SK-N-SH treated with all-trans-retinoic acid at 6 μM for 48 hours (cell line): ENCODE data around the gene FARS2.

Experiments
- CSDC2 ChIP-seq: fragments of 250-450 bp; sonication (Bioruptor Pico); IDR thresholded peaks from 2 replicates; pipeline ENCODE4 v1.5.0; 2020; ENCODE audit warnings: mild to moderate bottlenecking, moderate library complexity
- OSR1 ChIP-seq: fragments of 250-450 bp; sonication (Bioruptor Pico); IDR thresholded peaks from 2 replicates; pipeline ENCODE4 v1.8.0; 2022; ENCODE audit warnings: moderate library complexity, mild to moderate bottlenecking, inconsistent platforms
- PATZ1 ChIP-seq: fragments of 250-450 bp; sonication (Bioruptor Pico); IDR thresholded peaks from 2 replicates; pipeline ENCODE4 v1.8.0; 2020; ENCODE audit warnings: mild to moderate bottlenecking, moderate library complexity, borderline replicate concordance
- RARB ChIP-seq: fragments of 250-450 bp; sonication (Bioruptor Pico); IDR thresholded peaks from 2 replicates; pipeline ENCODE4 v1.8.0; 2021; ENCODE audit warnings: mild to moderate bottlenecking, moderate library complexity
- SNAI2 ChIP-seq: fragments of 250-450 bp; sonication (Bioruptor Pico); IDR thresholded peaks from 2 replicates; pipeline ENCODE4 v1.5.0; 2020; ENCODE audit warnings: mild to moderate bottlenecking, moderate library complexity
- TCF4 ChIP-seq: fragments of 250-450 bp; sonication (Bioruptor Pico); IDR thresholded peaks from 2 replicates; pipeline ENCODE4 v1.8.0; 2021; ENCODE audit warnings: mild to moderate bottlenecking, moderate library complexity, borderline replicate concordance
- TSHZ2 ChIP-seq: fragments of 250-450 bp; sonication (Bioruptor Pico); IDR thresholded peaks from 2 replicates; pipeline ENCODE4 v1.5.0; 2020; ENCODE audit warnings: mild to moderate bottlenecking, moderate library complexity

- TF ChIP-seq CSDC2 (CRISPR knock-in tag) = no peak
- TF ChIP-seq PATZ1 (CRISPR knock-in tag) = no peak
- no peak for TF ChIP-seq SNAI2 (CRISPR knock-in tag)
- no peak for TF ChIP-seq TCF4 (CRISPR knock-in tag)
- TF ChIP-seq RARB = no peak
- TF ChIP-seq TSHZ2 (CRISPR knock-in tag) = no peak
- no peak for TF ChIP-seq OSR1
Measured at GRCh38 chr6:5557506-5557905, 296.2 kb downstream of the FARS2 start.
